Fibroblast of mammary gland (primary cell): ENCODE measurements around the gene OSBPL6.

Experiments used
- DNase-seq: peaks from one replicate; pipeline ENCODE4 v3.0.0-alpha.2; 2010; ENCODE audit warnings: low read depth
- H3K4me3 ChIP-seq: 2 replicates; pipeline ENCODE4 v1.5.1; 2011; ENCODE audit warnings: low read depth, mild to moderate bottlenecking, low read length, moderate library complexity; ENCODE audit not compliant: control insufficient read depth
- CTCF ChIP-seq: conservative IDR thresholded peaks from 2 replicates; pipeline ENCODE4 v1.5.1; 2011; ENCODE audit warnings: low read depth, low read length, inconsistent platforms; ENCODE audit not compliant: control insufficient read depth, insufficient read depth

OSBPL6 gene

GRCh38 chr2:178452334-178452733 lies 258.0 kb downstream of the OSBPL6 start:
- no peak for DNase-seq
- H3K4me3 ChIP-seq: no peak overlapping the region
- TF ChIP-seq CTCF: no peak
